HG02884 (cell line): ENCODE measurements around the gene IRGQ.

ENCODE experiments used
- ATAC-seq: cut with Tn5 transposase; IDR thresholded peaks from one replicate; pipeline ENCODE4 v1.9.1; 2021; ENCODE audit warnings: mild to moderate bottlenecking, moderate library complexity; ENCODE audit not compliant: unreplicated experiment

IRGQ gene

DNA sequence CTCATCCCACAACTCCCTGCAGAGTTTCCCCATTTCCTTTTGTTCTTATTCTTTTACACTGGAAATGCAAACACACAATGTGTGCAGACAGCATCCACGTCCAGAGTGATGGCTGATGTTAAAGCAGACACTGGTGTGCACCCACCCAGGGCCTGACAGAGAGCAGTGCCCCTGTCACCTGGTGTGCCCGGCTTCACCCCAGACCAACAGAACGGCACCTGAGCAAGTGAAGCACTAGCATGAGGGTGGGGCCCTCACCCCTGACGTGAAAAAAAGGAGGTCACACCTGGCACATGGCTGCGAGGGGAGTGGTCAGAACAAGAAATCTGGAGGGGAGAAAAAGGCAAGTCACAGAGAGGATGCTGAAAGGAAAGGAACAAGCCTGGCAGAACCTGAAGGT, 50.7 kb downstream of the IRGQ start:
- no peak for ATAC-seq

GRCh38 chr19:43544077-43544476, 51.9 kb downstream of the IRGQ start:
- ATAC-seq: no peak

GRCh38 chr19:43541920-43542650, 53.8 kb downstream of the IRGQ start:
- ATAC-seq: no peak

- ATAC-seq: no peak
Measured at GRCh38 chr19:43540381-43540780, 55.6 kb downstream of the IRGQ start.

DNA sequence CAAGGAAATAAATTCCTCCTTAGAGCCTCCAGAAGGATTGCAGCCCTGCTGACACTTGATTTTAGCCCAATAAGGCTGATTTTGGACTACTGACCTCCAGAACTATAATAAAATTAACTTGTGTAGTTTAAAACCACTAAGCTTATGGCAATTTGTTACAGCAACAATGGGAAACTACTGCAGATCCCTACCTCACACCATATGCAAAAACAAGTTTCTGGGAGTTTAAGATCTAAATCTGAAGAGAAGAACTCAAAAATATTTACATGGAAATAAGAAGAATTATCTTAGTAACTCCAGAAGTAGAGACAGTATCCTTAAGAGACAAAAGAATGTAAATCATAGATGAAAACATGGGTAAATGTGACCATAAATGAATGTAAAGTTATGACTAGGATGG, 57.0 kb downstream of the IRGQ start:
- ATAC-seq: no peak

- no peak for ATAC-seq
Measured at GRCh38 chr19:43534816-43535761, 60.8 kb downstream of the IRGQ start.
